IMR-90 (cell line): Measurements from ENCODE around the gene FUBP1.

Experiments used
- CEBPB ChIP-seq: IDR thresholded peaks from 2 replicates; pipeline ENCODE4 v1.6.1; 2012; ENCODE audit warnings: low read depth, low read length, improper control_type of control experiment
- MAFK ChIP-seq: IDR thresholded peaks from 2 replicates; pipeline ENCODE4 v1.6.1; 2012; ENCODE audit warnings: low read depth, low read length, improper control_type of control experiment
- MXI1 ChIP-seq: IDR thresholded peaks from 2 replicates; pipeline ENCODE4 v1.6.1; 2012; ENCODE audit warnings: low read depth, mild to moderate bottlenecking, low read length, moderate library complexity, borderline replicate concordance
- POLR2A ChIP-seq: IDR thresholded peaks from 2 replicates; pipeline ENCODE4 v1.6.1; 2012; ENCODE audit warnings: mild to moderate bottlenecking, low read depth, low read length
- RAD21 ChIP-seq: IDR thresholded peaks from 2 replicates; pipeline ENCODE4 v1.6.1; 2012; ENCODE audit warnings: low read length, improper control_type of control experiment
- RFX5 ChIP-seq: IDR thresholded peaks from 2 replicates; pipeline ENCODE4 v1.8.0; 2012; ENCODE audit warnings: low read depth, mild to moderate bottlenecking, low read length, moderate library complexity
- SMC3 ChIP-seq: fragments of 150-350 bp; IDR thresholded peaks from 2 replicates; pipeline ENCODE4 v1.6.1; 2016; ENCODE audit warnings: low read depth, mild to moderate bottlenecking, antibody characterized with exemption, low read length, moderate library complexity
- TF ChIP-seq, protein P1 (sequence below): conservative IDR thresholded peaks from 2 replicates; pipeline ENCODE4 v1.5.1; 2012; ENCODE audit warnings: mild to moderate bottlenecking, low read depth, low read length, improper control_type of control experiment
- TF ChIP-seq, protein P2 (sequence below): fragments of 150-350 bp; IDR thresholded peaks from 2 replicates; pipeline ENCODE4 v1.6.1; 2017; ENCODE audit warnings: mild to moderate bottlenecking, antibody characterized with exemption, low read length, low read depth
- TF ChIP-seq, protein P3 (sequence below): fragments of 150-350 bp; IDR thresholded peaks from 2 replicates; pipeline ENCODE4 v1.6.1; 2016; ENCODE audit warnings: low read depth, mild to moderate bottlenecking, low read length, moderate library complexity, borderline replicate concordance

DNA sequence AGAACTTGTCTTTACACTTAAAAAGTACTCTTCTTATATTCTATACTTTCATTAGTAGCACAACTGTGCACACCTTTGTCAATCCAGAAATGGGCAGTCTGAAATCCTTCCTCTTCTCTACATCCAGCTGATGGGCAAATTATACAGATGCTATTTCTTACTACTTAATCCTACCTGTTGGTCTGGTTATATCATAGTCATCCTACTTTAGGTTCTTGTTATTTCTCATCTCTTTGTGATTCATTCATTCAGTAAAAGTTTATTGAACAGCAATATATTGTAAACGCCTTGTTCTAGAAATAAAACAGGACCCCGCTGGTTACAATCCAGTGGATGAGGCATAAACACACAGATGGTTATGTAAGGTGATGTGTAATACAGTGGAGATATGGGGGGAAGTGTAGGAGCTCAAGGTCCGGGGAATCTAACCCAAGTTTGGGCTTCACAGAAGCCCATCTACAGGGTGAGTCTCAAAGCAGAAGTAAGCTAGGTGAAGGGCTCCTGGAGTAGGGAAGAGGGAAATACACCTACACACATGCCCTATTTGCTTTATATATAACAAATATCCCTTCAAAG, 11.8 kb upstream of the FUBP1 start:
- TF ChIP-seq, protein P1, sequence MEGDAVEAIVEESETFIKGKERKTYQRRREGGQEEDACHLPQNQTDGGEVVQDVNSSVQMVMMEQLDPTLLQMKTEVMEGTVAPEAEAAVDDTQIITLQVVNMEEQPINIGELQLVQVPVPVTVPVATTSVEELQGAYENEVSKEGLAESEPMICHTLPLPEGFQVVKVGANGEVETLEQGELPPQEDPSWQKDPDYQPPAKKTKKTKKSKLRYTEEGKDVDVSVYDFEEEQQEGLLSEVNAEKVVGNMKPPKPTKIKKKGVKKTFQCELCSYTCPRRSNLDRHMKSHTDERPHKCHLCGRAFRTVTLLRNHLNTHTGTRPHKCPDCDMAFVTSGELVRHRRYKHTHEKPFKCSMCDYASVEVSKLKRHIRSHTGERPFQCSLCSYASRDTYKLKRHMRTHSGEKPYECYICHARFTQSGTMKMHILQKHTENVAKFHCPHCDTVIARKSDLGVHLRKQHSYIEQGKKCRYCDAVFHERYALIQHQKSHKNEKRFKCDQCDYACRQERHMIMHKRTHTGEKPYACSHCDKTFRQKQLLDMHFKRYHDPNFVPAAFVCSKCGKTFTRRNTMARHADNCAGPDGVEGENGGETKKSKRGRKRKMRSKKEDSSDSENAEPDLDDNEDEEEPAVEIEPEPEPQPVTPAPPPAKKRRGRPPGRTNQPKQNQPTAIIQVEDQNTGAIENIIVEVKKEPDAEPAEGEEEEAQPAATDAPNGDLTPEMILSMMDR: no peak
- TF ChIP-seq, protein P2, sequence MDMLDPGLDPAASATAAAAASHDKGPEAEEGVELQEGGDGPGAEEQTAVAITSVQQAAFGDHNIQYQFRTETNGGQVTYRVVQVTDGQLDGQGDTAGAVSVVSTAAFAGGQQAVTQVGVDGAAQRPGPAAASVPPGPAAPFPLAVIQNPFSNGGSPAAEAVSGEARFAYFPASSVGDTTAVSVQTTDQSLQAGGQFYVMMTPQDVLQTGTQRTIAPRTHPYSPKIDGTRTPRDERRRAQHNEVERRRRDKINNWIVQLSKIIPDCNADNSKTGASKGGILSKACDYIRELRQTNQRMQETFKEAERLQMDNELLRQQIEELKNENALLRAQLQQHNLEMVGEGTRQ: no peak
- no peak for TF ChIP-seq SMC3
- TF ChIP-seq RAD21: no peak
- no peak for TF ChIP-seq POLR2A
- TF ChIP-seq RFX5: no peak
- no peak for TF ChIP-seq MXI1
- no peak for TF ChIP-seq CEBPB
- TF ChIP-seq MAFK: no peak
- TF ChIP-seq, protein P3, sequence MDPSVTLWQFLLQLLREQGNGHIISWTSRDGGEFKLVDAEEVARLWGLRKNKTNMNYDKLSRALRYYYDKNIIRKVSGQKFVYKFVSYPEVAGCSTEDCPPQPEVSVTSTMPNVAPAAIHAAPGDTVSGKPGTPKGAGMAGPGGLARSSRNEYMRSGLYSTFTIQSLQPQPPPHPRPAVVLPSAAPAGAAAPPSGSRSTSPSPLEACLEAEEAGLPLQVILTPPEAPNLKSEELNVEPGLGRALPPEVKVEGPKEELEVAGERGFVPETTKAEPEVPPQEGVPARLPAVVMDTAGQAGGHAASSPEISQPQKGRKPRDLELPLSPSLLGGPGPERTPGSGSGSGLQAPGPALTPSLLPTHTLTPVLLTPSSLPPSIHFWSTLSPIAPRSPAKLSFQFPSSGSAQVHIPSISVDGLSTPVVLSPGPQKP: no peak
